Mammary epithelial cell (primary cell): Measurements from ENCODE around the gene YWHAH.

Experiments
- EZH2 ChIP-seq: IDR thresholded peaks from 2 replicates; pipeline ENCODE4 v1.6.1; 2012; ENCODE audit warnings: low read length, inconsistent platforms, borderline replicate concordance
- TF ChIP-seq, protein P1 (sequence below), 2 donors: IDR thresholded peaks in 1 of 2; conservative IDR thresholded peaks in 1 of 2; 2 replicates each; pipeline ENCODE4 v1.5.1; 2011 to 2012; ENCODE audit warnings: inconsistent platforms in 2 of 2, low read length in 2 of 2, mild to moderate bottlenecking in 2 of 2, control low read depth in 1 of 2, low read depth in 1 of 2; ENCODE audit not compliant: insufficient read depth in 1 of 2; ENCODE audit errors: extremely low read depth in 1 of 2

DNA sequence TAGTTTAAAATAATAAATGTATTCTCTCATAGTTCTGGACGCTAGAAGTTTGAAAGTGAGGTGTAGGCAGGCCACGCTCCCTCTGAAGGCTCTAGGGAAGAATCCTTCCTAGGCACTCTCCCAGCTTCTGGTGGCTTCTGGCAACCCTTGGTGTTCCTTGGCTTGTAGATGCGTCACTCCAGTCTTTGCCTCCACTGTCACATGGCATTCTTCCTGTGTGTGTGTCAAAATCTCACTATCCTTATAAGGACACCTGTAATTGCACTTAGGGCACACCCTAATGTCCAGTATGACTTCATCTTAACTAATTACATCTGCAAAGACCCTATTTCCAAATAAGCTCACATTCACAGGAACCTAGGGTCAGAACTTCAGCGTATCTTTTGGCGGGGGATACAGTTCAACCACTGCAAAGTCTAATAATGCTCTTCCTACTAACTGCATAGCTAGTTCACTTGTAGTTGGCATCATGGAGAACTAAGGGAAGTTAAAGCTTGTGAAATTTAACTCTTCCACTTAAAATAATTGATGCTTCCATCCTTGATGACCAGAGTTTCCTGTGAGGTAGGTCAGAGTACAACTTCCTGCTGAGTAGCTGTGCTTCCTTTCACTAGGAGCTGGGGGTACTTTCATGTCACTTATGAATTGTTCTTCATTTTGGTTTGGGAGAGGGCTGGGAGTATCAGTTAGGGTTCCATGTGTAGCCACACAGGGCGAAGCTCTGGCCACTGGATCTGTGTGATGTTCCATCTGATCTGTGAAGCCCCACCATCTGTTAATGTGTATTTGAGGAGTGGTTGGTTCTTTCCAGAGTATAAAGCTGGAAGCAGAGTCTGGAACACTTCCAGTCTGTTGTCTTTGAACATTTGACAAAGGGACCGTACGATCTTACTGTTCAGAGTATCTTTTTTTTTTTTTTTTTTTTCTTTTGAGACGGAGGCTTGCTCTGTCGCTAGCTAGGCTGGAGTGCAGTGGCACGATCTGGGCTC lies 10.5 kb downstream of the YWHAH start:
- no peak for TF ChIP-seq EZH2
- TF ChIP-seq, protein P1, sequence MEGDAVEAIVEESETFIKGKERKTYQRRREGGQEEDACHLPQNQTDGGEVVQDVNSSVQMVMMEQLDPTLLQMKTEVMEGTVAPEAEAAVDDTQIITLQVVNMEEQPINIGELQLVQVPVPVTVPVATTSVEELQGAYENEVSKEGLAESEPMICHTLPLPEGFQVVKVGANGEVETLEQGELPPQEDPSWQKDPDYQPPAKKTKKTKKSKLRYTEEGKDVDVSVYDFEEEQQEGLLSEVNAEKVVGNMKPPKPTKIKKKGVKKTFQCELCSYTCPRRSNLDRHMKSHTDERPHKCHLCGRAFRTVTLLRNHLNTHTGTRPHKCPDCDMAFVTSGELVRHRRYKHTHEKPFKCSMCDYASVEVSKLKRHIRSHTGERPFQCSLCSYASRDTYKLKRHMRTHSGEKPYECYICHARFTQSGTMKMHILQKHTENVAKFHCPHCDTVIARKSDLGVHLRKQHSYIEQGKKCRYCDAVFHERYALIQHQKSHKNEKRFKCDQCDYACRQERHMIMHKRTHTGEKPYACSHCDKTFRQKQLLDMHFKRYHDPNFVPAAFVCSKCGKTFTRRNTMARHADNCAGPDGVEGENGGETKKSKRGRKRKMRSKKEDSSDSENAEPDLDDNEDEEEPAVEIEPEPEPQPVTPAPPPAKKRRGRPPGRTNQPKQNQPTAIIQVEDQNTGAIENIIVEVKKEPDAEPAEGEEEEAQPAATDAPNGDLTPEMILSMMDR (conservative IDR thresholded peaks at IDR 0.05 in 1 of 2, IDR thresholded peaks at IDR 0.05 in 1 of 2; ENCODE audit: extremely low read depth in 1 of 2, insufficient read depth in 1 of 2, low read depth in 1 of 2, low read length in 2 of 2): no peak
